Measurements from ENCODE around the gene AGMAT. TPM values are rescaled to one million over a fixed set of nuclear protein-coding genes. Genes with fewer than 3 reads are reported as not detected.

Gene AGMAT
- total and polyA plus RNA-seq, 2 of the 13 experiments (the other 11 are each of a cell fraction or from before 2014, with no cell fraction given) = 59.1 to 174 TPM

- peak; percentile 92 for TF ChIP-seq ARNT2 (CRISPR knock-in tag; IDR thresholded peaks at IDR 0.05; ENCODE audit: low read depth)
- TF ChIP-seq ATF1 (CRISPR knock-in tag; IDR thresholded peaks at IDR 0.05) = no peak
- TF ChIP-seq TGIF2 (CRISPR knock-in tag; IDR thresholded peaks at IDR 0.05) = peak; percentile 86
- TF ChIP-seq ZBTB37 (CRISPR knock-in tag; IDR thresholded peaks at IDR 0.05) = peak; percentile 88
- no peak for TF ChIP-seq CHD4 (IDR thresholded peaks at IDR 0.05; ENCODE audit: borderline replicate concordance, low read length)
- TF ChIP-seq JUN (CRISPR knock-in tag; IDR thresholded peaks at IDR 0.05) = no peak; the same call in none of the 2 replicates
- TF ChIP-seq SOX5 (CRISPR knock-in tag; IDR thresholded peaks at IDR 0.05; ENCODE audit: borderline replicate concordance) = peak; percentile 58; the same call in 1 of the 2 replicates
- TF ChIP-seq, protein P1, sequence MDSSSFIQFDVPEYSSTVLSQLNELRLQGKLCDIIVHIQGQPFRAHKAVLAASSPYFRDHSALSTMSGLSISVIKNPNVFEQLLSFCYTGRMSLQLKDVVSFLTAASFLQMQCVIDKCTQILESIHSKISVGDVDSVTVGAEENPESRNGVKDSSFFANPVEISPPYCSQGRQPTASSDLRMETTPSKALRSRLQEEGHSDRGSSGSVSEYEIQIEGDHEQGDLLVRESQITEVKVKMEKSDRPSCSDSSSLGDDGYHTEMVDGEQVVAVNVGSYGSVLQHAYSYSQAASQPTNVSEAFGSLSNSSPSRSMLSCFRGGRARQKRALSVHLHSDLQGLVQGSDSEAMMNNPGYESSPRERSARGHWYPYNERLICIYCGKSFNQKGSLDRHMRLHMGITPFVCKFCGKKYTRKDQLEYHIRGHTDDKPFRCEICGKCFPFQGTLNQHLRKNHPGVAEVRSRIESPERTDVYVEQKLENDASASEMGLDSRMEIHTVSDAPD (CRISPR knock-in tag; IDR thresholded peaks at IDR 0.05) = peak; percentile 80; the same call in 1 of the 2 replicates
- TF ChIP-seq ZNF260 (CRISPR knock-in tag; IDR thresholded peaks at IDR 0.05; ENCODE audit: borderline replicate concordance, low read depth) = no peak
- TF ChIP-seq HMGA1 (CRISPR knock-in tag; conservative IDR thresholded peaks at IDR 0.05) = no peak
- TF ChIP-seq RFXAP (CRISPR knock-in tag; IDR thresholded peaks at IDR 0.05; ENCODE audit: borderline replicate concordance) = peak; percentile 91
- peak; percentile 75; the same call in 1 of the 2 replicates for TF ChIP-seq ZMYM2 (CRISPR knock-in tag; IDR thresholded peaks at IDR 0.05)
- no peak for TF ChIP-seq SATB2 (CRISPR knock-in tag; IDR thresholded peaks at IDR 0.05)
- no peak for TF ChIP-seq JUND (CRISPR knock-in tag; IDR thresholded peaks at IDR 0.05)
- peak; percentile 13; the same call in 1 of the 2 replicates for TF ChIP-seq RAD21 (CRISPR knock-in tag; IDR thresholded peaks at IDR 0.05)
- peak; percentile 90; the same call in 1 of the 2 replicates for TF ChIP-seq ZNF563 (CRISPR knock-in tag; IDR thresholded peaks at IDR 0.05)
- 0 out of 2 replicates have a peak, but pooled peaks have one; percentile 26 for TF ChIP-seq KLF15 (CRISPR knock-in tag; IDR thresholded peaks at IDR 0.05; ENCODE audit: borderline replicate concordance)
- no peak for TF ChIP-seq ISX (CRISPR knock-in tag; conservative IDR thresholded peaks at IDR 0.05)
- peak; percentile 53; the same call in 1 of the 2 replicates for TF ChIP-seq RARA (CRISPR knock-in tag; IDR thresholded peaks at IDR 0.05)
- TF ChIP-seq TRIM24 (CRISPR knock-in tag; IDR thresholded peaks at IDR 0.05) = no peak
- peak; percentile 68 for TF ChIP-seq ZFP1 (CRISPR knock-in tag; IDR thresholded peaks at IDR 0.05)
- TF ChIP-seq, protein P2, sequence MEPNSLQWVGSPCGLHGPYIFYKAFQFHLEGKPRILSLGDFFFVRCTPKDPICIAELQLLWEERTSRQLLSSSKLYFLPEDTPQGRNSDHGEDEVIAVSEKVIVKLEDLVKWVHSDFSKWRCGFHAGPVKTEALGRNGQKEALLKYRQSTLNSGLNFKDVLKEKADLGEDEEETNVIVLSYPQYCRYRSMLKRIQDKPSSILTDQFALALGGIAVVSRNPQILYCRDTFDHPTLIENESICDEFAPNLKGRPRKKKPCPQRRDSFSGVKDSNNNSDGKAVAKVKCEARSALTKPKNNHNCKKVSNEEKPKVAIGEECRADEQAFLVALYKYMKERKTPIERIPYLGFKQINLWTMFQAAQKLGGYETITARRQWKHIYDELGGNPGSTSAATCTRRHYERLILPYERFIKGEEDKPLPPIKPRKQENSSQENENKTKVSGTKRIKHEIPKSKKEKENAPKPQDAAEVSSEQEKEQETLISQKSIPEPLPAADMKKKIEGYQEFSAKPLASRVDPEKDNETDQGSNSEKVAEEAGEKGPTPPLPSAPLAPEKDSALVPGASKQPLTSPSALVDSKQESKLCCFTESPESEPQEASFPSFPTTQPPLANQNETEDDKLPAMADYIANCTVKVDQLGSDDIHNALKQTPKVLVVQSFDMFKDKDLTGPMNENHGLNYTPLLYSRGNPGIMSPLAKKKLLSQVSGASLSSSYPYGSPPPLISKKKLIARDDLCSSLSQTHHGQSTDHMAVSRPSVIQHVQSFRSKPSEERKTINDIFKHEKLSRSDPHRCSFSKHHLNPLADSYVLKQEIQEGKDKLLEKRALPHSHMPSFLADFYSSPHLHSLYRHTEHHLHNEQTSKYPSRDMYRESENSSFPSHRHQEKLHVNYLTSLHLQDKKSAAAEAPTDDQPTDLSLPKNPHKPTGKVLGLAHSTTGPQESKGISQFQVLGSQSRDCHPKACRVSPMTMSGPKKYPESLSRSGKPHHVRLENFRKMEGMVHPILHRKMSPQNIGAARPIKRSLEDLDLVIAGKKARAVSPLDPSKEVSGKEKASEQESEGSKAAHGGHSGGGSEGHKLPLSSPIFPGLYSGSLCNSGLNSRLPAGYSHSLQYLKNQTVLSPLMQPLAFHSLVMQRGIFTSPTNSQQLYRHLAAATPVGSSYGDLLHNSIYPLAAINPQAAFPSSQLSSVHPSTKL (CRISPR knock-in tag; IDR thresholded peaks at IDR 0.05) = peak; percentile 69
- peak; percentile 81; the same call in 1 of the 2 replicates for TF ChIP-seq IRF2 (CRISPR knock-in tag; IDR thresholded peaks at IDR 0.05)
- TF ChIP-seq NR2C2 (CRISPR knock-in tag; IDR thresholded peaks at IDR 0.05; ENCODE audit: borderline replicate concordance) = no peak
Measured at GRCh38 chr1:15603050-15603965, 18.5 kb upstream of the AGMAT start (continued).
